K562 (cell line): Measurements from ENCODE around the gene RNU6-9. TPM values are rescaled to one million over a fixed set of nuclear protein-coding genes. Genes with fewer than 3 reads are reported as not detected.

Experiments used
- CBX1 ChIP-seq: sonication (generic); IDR thresholded peaks from 2 replicates; pipeline ENCODE4 v1.6.1; 2016; ENCODE audit warnings: antibody characterized with exemption, low read depth, mild to moderate bottlenecking
- CTBP1 ChIP-seq: fragments of 450-650 bp; IDR thresholded peaks from 2 replicates; pipeline ENCODE4 v1.6.1; 2016; ENCODE audit warnings: borderline replicate concordance
- DDX20 ChIP-seq: fragments of 450-650 bp; IDR thresholded peaks from 2 replicates; pipeline ENCODE4 v1.6.1; 2016; ENCODE audit warnings: missing genetic modification characterization, low read depth, mild to moderate bottlenecking, missing compliant biosample characterization, moderate library complexity
- DPF2 ChIP-seq: fragments of 450-650 bp; IDR thresholded peaks from 2 replicates; pipeline ENCODE4 v1.6.1; 2016
- ETV1 ChIP-seq: fragments of 450-650 bp; conservative IDR thresholded peaks from 2 replicates; pipeline ENCODE4 v1.6.1; 2016; ENCODE audit warnings: missing genetic modification characterization, control low read depth, low read depth, missing compliant biosample characterization
- GTF2A2 ChIP-seq: IDR thresholded peaks from 2 replicates; pipeline ENCODE4 v1.6.1; 2016; ENCODE audit warnings: mild to moderate bottlenecking, missing genetic modification characterization, missing compliant biosample characterization
- LEF1 ChIP-seq: fragments of 450-650 bp; IDR thresholded peaks from 2 replicates; pipeline ENCODE4 v1.6.1; 2016; ENCODE audit warnings: mild to moderate bottlenecking
- MIER1 ChIP-seq: fragments of 450-650 bp; IDR thresholded peaks from 2 replicates; pipeline ENCODE4 v1.6.1; 2016; ENCODE audit warnings: antibody characterized with exemption, mild to moderate bottlenecking, low read depth
- MNT ChIP-seq, 2 experiments: fragments of 450-650 bp; conservative IDR thresholded peaks; 2 replicates each; pipeline ENCODE4 v1.6.1; 2017; ENCODE audit warnings: mild to moderate bottlenecking in 2 of 2, moderate library complexity in 2 of 2
- NCOA2 ChIP-seq, 2 experiments: fragments of 450-650 bp; IDR thresholded peaks; 2 replicates each; pipeline ENCODE4 v1.6.1; 2018; ENCODE audit warnings: mild to moderate bottlenecking in 2 of 2, moderate library complexity in 1 of 2; ENCODE audit not compliant: partially characterized antibody in 2 of 2
- NFIC ChIP-seq: fragments of 450-650 bp; IDR thresholded peaks from 2 replicates; pipeline ENCODE4 v1.6.1; 2017; ENCODE audit warnings: mild to moderate bottlenecking, inconsistent platforms
- SMC3 ChIP-seq: conservative IDR thresholded peaks from 2 replicates; pipeline ENCODE4 v1.6.1; 2011; ENCODE audit warnings: low read depth, low read length, improper control_type of control experiment; ENCODE audit not compliant: insufficient read depth
- SP1 ChIP-seq: sonication (generic); formaldehyde crosslinking; IDR thresholded peaks from 2 replicates; pipeline ENCODE4 v1.8.1; 2022; ENCODE audit warnings: mild to moderate bottlenecking, missing genetic modification reagents
- TAF7 ChIP-seq: fragments of 450-650 bp; IDR thresholded peaks from 2 replicates; pipeline ENCODE4 v1.6.1; 2016; ENCODE audit warnings: missing genetic modification characterization, missing compliant biosample characterization
- USF1 ChIP-seq: sonication (generic); formaldehyde crosslinking; IDR thresholded peaks from 2 replicates; pipeline ENCODE4 v1.9.0; 2022; ENCODE audit warnings: mild to moderate bottlenecking, missing genetic modification reagents
- VEZF1 ChIP-seq: fragments of 200-800 bp; sonication (Bioruptor generic); IDR thresholded peaks from 2 replicates; pipeline ENCODE4 v1.6.1; 2017; ENCODE audit warnings: missing genetic modification characterization, missing compliant biosample characterization
- ZFX ChIP-seq: sonication (generic); formaldehyde crosslinking; IDR thresholded peaks from 2 replicates; pipeline ENCODE4 v1.8.0; 2022; ENCODE audit warnings: mild to moderate bottlenecking, missing genetic modification reagents, moderate library complexity
- ZNF41 ChIP-seq: fragments of 250-450 bp; sonication (Bioruptor Pico); conservative IDR thresholded peaks from 2 replicates; pipeline ENCODE4 v1.4.0; 2020; ENCODE audit warnings: mild to moderate bottlenecking
- ZNF512 ChIP-seq: IDR thresholded peaks from 2 replicates; pipeline ENCODE4 v1.6.1; 2016; ENCODE audit warnings: missing genetic modification characterization, missing compliant biosample characterization
- ZNF551 ChIP-seq: fragments of 250-450 bp; sonication (Bioruptor Pico); IDR thresholded peaks from 2 replicates; pipeline ENCODE4 v1.5.0; 2021; ENCODE audit warnings: mild to moderate bottlenecking, moderate library complexity
- ZNF655 ChIP-seq: fragments of 250-450 bp; sonication (Bioruptor Pico); IDR thresholded peaks from 2 replicates; pipeline ENCODE4 v1.5.0; 2021
- ZNF699 ChIP-seq: fragments of 250-450 bp; sonication (Bioruptor Pico); IDR thresholded peaks from 2 replicates; pipeline ENCODE4 v1.8.0; 2021; ENCODE audit warnings: mild to moderate bottlenecking, moderate library complexity; ENCODE audit not compliant: insufficient replicate concordance
- polyA plus RNA-seq, 8 experiments: library from polyadenylated mRNA; depleted of rRNA in 4 of 8; stranded (reverse) in 5 of 8; unstranded in 3 of 8; fragments of >200 nt; fragmentation: Nextera tagmentation in 2 of 8; fragmentation: Illumina TruSeq in 1 of 8; extraction: Ambion mirVana in 2 of 8; extraction: Trizol in 1 of 8; gene quantifications; 2 replicates each; pipeline versions ENCODE4 v1.2.1 to v1.2.3, GENCODE V29; 2011 to 2014; ENCODE audit warnings: inconsistent platforms in 1 of 8, missing spikeins in 1 of 8
- total RNA-seq, 7 experiments: library from RNA; depleted of rRNA in 6 of 7; stranded (reverse); fragments of >200 nt in 6 of 7; fragmentation: Illumina TruSeq in 2 of 7; extraction: Trizol in 2 of 7; gene quantifications; 2 replicates each; pipeline versions ENCODE4 v1.2.1 to v1.2.3, GENCODE V29; 2011 to 2021; ENCODE audit warnings: low replicate concordance in 1 of 7

RNU6-9 gene
- total and polyA plus RNA-seq, 9 of the 15 experiments (the other 6 are each of a cell fraction or from before 2014, with no cell fraction given) = not detected

GRCh38 chr19:850221-850978, 42.9 kb upstream of the RNU6-9 start (continued):
- TF ChIP-seq ZNF512 (tag) = no peak
- no peak; the same call in 1 of the 2 replicates for TF ChIP-seq CBX1
- TF ChIP-seq MNT (conservative IDR thresholded peaks at IDR 0.05) = no peak
- TF ChIP-seq CTBP1 = peak; percentile 29; the same call in 1 of the 2 replicates
- TF ChIP-seq GTF2A2 (tag) = no peak
- peak; percentile 88 for TF ChIP-seq NFIC
- no peak for TF ChIP-seq ETV1
- TF ChIP-seq ZFX (CRISPR knock-in tag) = peak; percentile 33; the same call in 1 of the 2 replicates
- TF ChIP-seq VEZF1 (CRISPR knock-in tag) = peak; percentile 69
- no peak for TF ChIP-seq LEF1
- no peak for TF ChIP-seq ZNF655 (CRISPR knock-in tag)
- no peak for TF ChIP-seq TAF7 (tag)
- no peak for TF ChIP-seq SMC3
- no peak for TF ChIP-seq SP1 (CRISPR knock-in tag)
- TF ChIP-seq NCOA2 (IDR thresholded peaks at IDR 0.05; ENCODE audit: partially characterized antibody in 2 of 2) = no peak
- no peak for TF ChIP-seq ZNF551 (CRISPR knock-in tag)
- no peak for TF ChIP-seq MIER1
- TF ChIP-seq USF1 = no peak
- TF ChIP-seq DPF2 = no peak
- TF ChIP-seq ZNF699 (CRISPR knock-in tag) = no peak
- no peak for TF ChIP-seq ZNF41 (CRISPR knock-in tag)
- no peak for TF ChIP-seq DDX20 (tag)
